KOPT-K1 (cell line): ENCODE measurements around the gene SPATA16.
"Not testable (repeated sequence)": the region's sequence is repeated elsewhere in the genome, so short reads cannot be mapped to it uniquely, and the experiment has no call there.

Experiments used
- H3K27ac ChIP-seq: fragments of 200-600 bp; sonication (generic); 2 replicates; pipeline ENCODE4 v1.5.1; 2016; ENCODE audit warnings: antibody characterized with exemption, mild to moderate bottlenecking, low read depth, low read length; ENCODE audit not compliant: poor library complexity, severe bottlenecking
- H3K36me3 ChIP-seq: fragments of 200-600 bp; sonication (generic); 2 replicates; pipeline ENCODE4 v1.5.1; 2017; ENCODE audit warnings: antibody characterized with exemption, mild to moderate bottlenecking, low read length, moderate library complexity; ENCODE audit not compliant: insufficient read depth
- H3K9me3 ChIP-seq: fragments of 200-600 bp; sonication (generic); 2 replicates; pipeline ENCODE4 v1.5.1; 2017; ENCODE audit warnings: antibody characterized with exemption, low read length, mild to moderate bottlenecking; ENCODE audit not compliant: insufficient read depth, poor library complexity, severe bottlenecking

Gene SPATA16

GRCh38 chr3:172875039-172875438, 266.0 kb downstream of the SPATA16 start:
- no peak overlapping the region for H3K27ac ChIP-seq
- no peaks in the 10 kb centered on the region for H3K36me3 ChIP-seq
- peaks cover 9% of the 10 kb centered on the region for H3K9me3 ChIP-seq

- no peak overlapping the region for H3K27ac ChIP-seq
- H3K36me3 ChIP-seq = no peaks in the 10 kb centered on the region
- H3K9me3 ChIP-seq = no peaks in the 10 kb centered on the region
Measured at GRCh38 chr3:172869784-172870518, 271.1 kb downstream of the SPATA16 start.

DNA sequence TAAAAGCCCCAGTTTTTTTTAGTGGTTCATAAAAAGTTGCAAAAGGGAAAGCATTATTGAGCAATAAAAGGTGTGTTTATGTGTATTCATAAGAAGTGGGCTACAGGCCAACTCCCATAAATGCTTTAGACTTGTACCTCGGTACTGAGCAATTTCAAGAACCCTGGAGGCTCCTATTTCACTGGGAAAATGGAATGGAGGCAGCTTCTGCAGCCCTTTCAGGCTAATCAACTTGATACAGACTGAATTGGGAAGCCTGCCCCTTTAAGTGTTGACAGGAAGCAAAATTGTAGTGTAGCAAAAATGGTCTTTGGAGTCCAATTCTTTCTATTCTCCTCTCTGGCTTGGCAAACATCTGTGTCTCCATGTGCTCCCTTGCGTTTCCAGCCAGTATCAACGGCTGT, 271.7 kb downstream of the SPATA16 start:
- H3K36me3 ChIP-seq = no peaks in the 10 kb centered on the region
- no peak overlapping the region for H3K27ac ChIP-seq
- H3K9me3 ChIP-seq = no peaks in the 10 kb centered on the region

GRCh38 chr3:172868582-172869200, 272.3 kb downstream of the SPATA16 start:
- Histone ChIP-seq H3K36me3 (no peaks in the 10 kb centered on the region), H3K9me3 (no peaks in the 10 kb centered on the region), H3K27ac (no peak overlapping the region)

- H3K9me3 ChIP-seq, H3K36me3 ChIP-seq, H3K27ac ChIP-seq: not testable (repeated sequence)
Measured at GRCh38 chr3:172866726-172867350, 274.2 kb downstream of the SPATA16 start.

GRCh38 chr3:172859041-172859440, 282.0 kb downstream of the SPATA16 start:
- no peaks in the 10 kb centered on the region for H3K36me3 ChIP-seq
- H3K27ac ChIP-seq = no peak overlapping the region
- no peaks in the 10 kb centered on the region for H3K9me3 ChIP-seq

- Histone ChIP-seq H3K36me3 (no peaks in the 10 kb centered on the region), H3K27ac (no peak overlapping the region), H3K9me3 (no peaks in the 10 kb centered on the region)
Measured at GRCh38 chr3:172856795-172857742, 284.0 kb downstream of the SPATA16 start.

- Histone ChIP-seq H3K36me3 (no peaks in the 10 kb centered on the region), H3K27ac (no peak overlapping the region), H3K9me3 (no peaks in the 10 kb centered on the region)
Measured at GRCh38 chr3:172855037-172855436, 286.0 kb downstream of the SPATA16 start.

- H3K36me3 ChIP-seq = no peaks in the 10 kb centered on the region
- no peak overlapping the region for H3K27ac ChIP-seq
- no peaks in the 10 kb centered on the region for H3K9me3 ChIP-seq
Measured at GRCh38 chr3:172853921-172854666, 286.9 kb downstream of the SPATA16 start.

- H3K9me3 ChIP-seq = no peaks in the 10 kb centered on the region
- H3K36me3 ChIP-seq = no peaks in the 10 kb centered on the region
- no peak overlapping the region for H3K27ac ChIP-seq
Measured at GRCh38 chr3:172853005-172853404, 288.0 kb downstream of the SPATA16 start.

GRCh38 chr3:172848910-172849309, 292.1 kb downstream of the SPATA16 start:
- H3K9me3 ChIP-seq = no peaks in the 10 kb centered on the region
- H3K27ac ChIP-seq = no peak overlapping the region

DNA sequence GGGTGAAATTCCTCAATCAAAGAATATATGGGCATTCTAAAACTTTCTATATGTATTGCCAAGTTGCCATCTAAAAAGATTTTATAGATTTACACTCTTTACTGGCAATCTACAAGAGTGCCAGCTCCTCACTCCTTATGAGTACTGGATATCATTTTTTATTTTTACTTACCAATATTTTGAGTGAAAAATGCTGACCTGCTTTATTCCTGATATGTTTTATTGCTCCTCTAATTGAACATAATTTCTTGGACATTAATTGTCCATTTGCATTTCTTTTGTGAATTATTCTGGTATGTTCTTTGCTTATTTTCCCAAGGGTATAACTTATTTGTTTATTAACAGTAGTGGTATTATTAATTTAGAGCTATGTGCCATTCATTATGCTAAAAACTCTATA, 293.7 kb downstream of the SPATA16 start:
- H3K9me3 ChIP-seq = no peaks in the 10 kb centered on the region
- no peak overlapping the region for H3K27ac ChIP-seq
- H3K36me3 ChIP-seq = no peaks in the 10 kb centered on the region

More at GRCh38 chr3:172848910-172849309, 292.1 kb downstream of the SPATA16 start:
- no peaks in the 10 kb centered on the region for H3K36me3 ChIP-seq

DNA sequence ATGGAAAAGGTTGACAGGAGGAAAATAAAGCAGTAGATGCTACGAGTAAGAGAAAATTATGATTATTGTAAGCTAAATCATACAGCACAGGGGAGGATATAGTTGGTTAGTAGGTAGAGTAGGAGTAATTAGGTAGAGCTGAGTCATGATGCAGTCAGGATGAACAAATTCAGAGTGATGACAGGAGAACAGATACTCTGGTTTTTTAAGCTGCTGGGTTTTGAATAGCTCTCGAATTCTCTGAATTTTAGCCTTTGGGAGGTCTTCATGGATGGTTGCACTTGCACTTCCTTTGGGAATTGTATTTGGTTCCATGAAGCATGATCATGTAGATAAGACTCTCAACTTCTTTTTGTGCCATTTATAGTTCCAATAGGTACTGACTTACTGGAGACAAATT, 294.3 kb downstream of the SPATA16 start:
- Histone ChIP-seq H3K27ac (no peak overlapping the region), H3K9me3 (no peaks in the 10 kb centered on the region), H3K36me3 (no peaks in the 10 kb centered on the region)

- Histone ChIP-seq H3K9me3 (no peaks in the 10 kb centered on the region), H3K27ac (no peak overlapping the region), H3K36me3 (no peaks in the 10 kb centered on the region)
Measured at GRCh38 chr3:172846103-172846561, 294.9 kb downstream of the SPATA16 start.
